NCI-H1105 (cell line): ENCODE results near the gene ALKBH8.
"Not testable (repeated sequence)": the region's sequence is repeated elsewhere in the genome, so short reads cannot be mapped to it uniquely, and the experiment has no call there.

Experiments
- DNase-seq: peaks from one replicate; lab custom pipeline; 2025; lab: John Stamatoyannopoulos, UW

Gene ALKBH8

GRCh38 chr11:107565219-107565937, at the start of gene ALKBH8:
Gene ALKBH8, minus strand, starts transcription at chr11:107565735. Its CDS starts 4,842 bp downstream, at chr11:107560893.
- peak; percentile 57 for DNase-seq

- no peak for DNase-seq
Measured at GRCh38 chr11:107612445-107612844, 46.9 kb upstream of the ALKBH8 start.

GRCh38 chr11:107609400-107610218, 44.1 kb upstream of the ALKBH8 start:
- DNase-seq, result no peak

GRCh38 chr11:107608809-107609208, 43.3 kb upstream of the ALKBH8 start:
- DNase-seq, result no peak

- no peak for DNase-seq
Measured at GRCh38 chr11:107606141-107606540, 40.6 kb upstream of the ALKBH8 start.

- no peak for DNase-seq
Measured at GRCh38 chr11:107605061-107606006, 39.8 kb upstream of the ALKBH8 start.

GRCh38 chr11:107598225-107599139, 32.9 kb upstream of the ALKBH8 start:
- no peak for DNase-seq

GRCh38 chr11:107594736-107595135, 29.2 kb upstream of the ALKBH8 start:
- no peak for DNase-seq

GRCh38 chr11:107593951-107594350, 28.4 kb upstream of the ALKBH8 start:
- no peak for DNase-seq

- DNase-seq, result no peak
Measured at GRCh38 chr11:107592813-107593212, 27.3 kb upstream of the ALKBH8 start.

GRCh38 chr11:107592231-107592590, 26.7 kb upstream of the ALKBH8 start:
- DNase-seq, result no peak

- peak; percentile 37 for DNase-seq
Measured at GRCh38 chr11:107591378-107592230, 26.1 kb upstream of the ALKBH8 start.

GRCh38 chr11:107590460-107591377, 25.2 kb upstream of the ALKBH8 start, which contains the start of gene ELMOD1:
Gene ELMOD1, plus strand, starts transcription at chr11:107591147. Its CDS starts 27,043 bp downstream, at chr11:107618190.
- peak; percentile 37 for DNase-seq

GRCh38 chr11:107587306-107587979, 21.9 kb upstream of the ALKBH8 start:
- DNase-seq, result no peak

GRCh38 chr11:107583629-107584195, 18.2 kb upstream of the ALKBH8 start:
- no peak for DNase-seq

GRCh38 chr11:107581147-107581546, 15.6 kb upstream of the ALKBH8 start:
- DNase-seq, result no peak

GRCh38 chr11:107579169-107579568, 13.6 kb upstream of the ALKBH8 start:
- DNase-seq, result not testable (repeated sequence)

- DNase-seq, result no peak
Measured at GRCh38 chr11:107577346-107577711, 11.8 kb upstream of the ALKBH8 start.
